RWPE1 (cell line): Measurements from ENCODE around the gene CLDND2.

Experiments
- CTCF ChIA-PET: fragments of 350-600 bp; sonication (Branson Sonifier 250); formaldehyde crosslinking; extraction: SDS; loops from one replicate; lab custom pipeline; 2021; lab: Yijun Ruan, JAX
- POLR2A ChIA-PET: fragments of 400-600 bp; formaldehyde crosslinking; extraction: SDS; loops from one replicate; lab custom pipeline; 2020; ENCODE audit warnings: antibody characterized with exemption; ENCODE audit not compliant: low non-redundant PET; lab: Yijun Ruan, JAX
- DNase-seq: peaks from one replicate; pipeline ENCODE4 v3.0.0; 2012; ENCODE audit warnings: low spot score
- H3K27ac ChIP-seq: fragments of 450-650 bp; 2 replicates; pipeline ENCODE4 v1.5.1; 2017
- CTCF ChIP-seq: fragments of 450-650 bp; conservative IDR thresholded peaks from 2 replicates; pipeline ENCODE4 v1.5.1; 2017; ENCODE audit warnings: low read depth, mild to moderate bottlenecking

Gene CLDND2

GRCh38 chr19:51319649-51320279 lies 49.0 kb downstream of the CLDND2 start:
- no peak for TF ChIP-seq CTCF
- no peak overlapping the region for H3K27ac ChIP-seq
- ChIA-PET CTCF (no interaction called here), POLR2A (no interaction called here)
- DNase-seq, result no peak

GRCh38 chr19:51318687-51319648 lies 49.8 kb downstream of the CLDND2 start:
- H3K27ac ChIP-seq, result no peak overlapping the region
- ChIA-PET CTCF (no interaction called here), POLR2A (no interaction called here)
- TF ChIP-seq CTCF, result no peak
- DNase-seq, result no peak

GRCh38 chr19:51317968-51318367 lies 50.8 kb downstream of the CLDND2 start:
- DNase-seq, result no peak
- no peak overlapping the region for H3K27ac ChIP-seq
- ChIA-PET CTCF (no interaction called here), POLR2A (no interaction called here)
- no peak for TF ChIP-seq CTCF

GRCh38 chr19:51317376-51317775 lies 51.4 kb downstream of the CLDND2 start:
- DNase-seq, result no peak
- H3K27ac ChIP-seq, result no peak overlapping the region
- no peak for TF ChIP-seq CTCF
- POLR2A ChIA-PET, result no interaction called here
- CTCF ChIA-PET, result no interaction called here
